K562 (cell line): ENCODE data around the gene SLC12A3. TPM values are rescaled to one million over a fixed set of nuclear protein-coding genes. Genes with fewer than 3 reads are reported as not detected.

Source experiments
- ADNP ChIP-seq: fragments of 200-800 bp; sonication (Bioruptor generic); IDR thresholded peaks from 2 replicates; pipeline ENCODE4 v1.6.1; 2016; ENCODE audit warnings: missing genetic modification characterization, missing compliant biosample characterization
- BRCA1 ChIP-seq, 2 experiments: fragments of 450-650 bp in 1 of 2; sonication (generic) in 1 of 2; formaldehyde crosslinking in 1 of 2; IDR thresholded peaks; 2 replicates each; pipeline versions ENCODE4 v1.5.0 to v1.6.1; 2017 to 2020; ENCODE audit warnings: mild to moderate bottlenecking in 1 of 2, missing genetic modification reagents in 1 of 2
- CBX1 ChIP-seq: sonication (generic); IDR thresholded peaks from 2 replicates; pipeline ENCODE4 v1.6.1; 2016; ENCODE audit warnings: antibody characterized with exemption, low read depth, mild to moderate bottlenecking
- DIDO1 ChIP-seq: fragments of 450-650 bp; IDR thresholded peaks from 2 replicates; pipeline ENCODE4 v1.6.1; 2016; ENCODE audit warnings: low read depth, missing biosample characterization, missing genetic modification characterization
- E2F1 ChIP-seq: sonication (generic); formaldehyde crosslinking; IDR thresholded peaks from 2 replicates; pipeline ENCODE4 v1.8.1; 2023; ENCODE audit warnings: mild to moderate bottlenecking, missing genetic modification reagents, moderate library complexity
- E2F5 ChIP-seq: sonication (generic); formaldehyde crosslinking; IDR thresholded peaks from 2 replicates; pipeline ENCODE4 v1.8.0; 2022; ENCODE audit warnings: mild to moderate bottlenecking, missing genetic modification reagents
- EZH2 ChIP-seq: IDR thresholded peaks from 2 replicates; pipeline ENCODE4 v1.6.1; 2012; ENCODE audit warnings: low read depth, mild to moderate bottlenecking, inconsistent platforms, low read length, borderline replicate concordance
- GATAD2A ChIP-seq: fragments of 450-650 bp; IDR thresholded peaks from 2 replicates; pipeline ENCODE4 v1.6.1; 2017
- GTF2A2 ChIP-seq: IDR thresholded peaks from 2 replicates; pipeline ENCODE4 v1.6.1; 2016; ENCODE audit warnings: mild to moderate bottlenecking, missing genetic modification characterization, missing compliant biosample characterization
- ID3 ChIP-seq, 2 experiments: fragments of 250-450 bp in 1 of 2; fragments of 450-650 bp in 1 of 2; sonication (Bioruptor Pico) in 1 of 2; IDR thresholded peaks; 2 replicates each; pipeline versions ENCODE4 v1.6.1 to v1.8.0; 2016 to 2021; ENCODE audit warnings: mild to moderate bottlenecking in 2 of 2, moderate library complexity in 2 of 2, missing compliant biosample characterization in 1 of 2, missing genetic modification characterization in 1 of 2
- KLF6 ChIP-seq: fragments of 250-450 bp; sonication (Bioruptor Pico); IDR thresholded peaks from 2 replicates; pipeline ENCODE4 v1.4.0; 2020; ENCODE audit warnings: mild to moderate bottlenecking, moderate library complexity, borderline replicate concordance
- MEF2D ChIP-seq: conservative IDR thresholded peaks from 2 replicates; pipeline ENCODE4 v1.6.1; 2016; ENCODE audit warnings: low read depth, missing genetic modification characterization, missing compliant biosample characterization
- MXI1 ChIP-seq: IDR thresholded peaks from 2 replicates; pipeline ENCODE4 v1.6.1; 2011; ENCODE audit warnings: low read depth, mild to moderate bottlenecking, improper control_type of control experiment, low read length
- NR0B1 ChIP-seq: fragments of 450-650 bp; IDR thresholded peaks from one replicate; pipeline ENCODE4 v1.6.1; 2018; ENCODE audit warnings: mild to moderate bottlenecking, moderate library complexity; ENCODE audit not compliant: partially characterized antibody
- PHF21A ChIP-seq: fragments of 450-650 bp; IDR thresholded peaks from 2 replicates; pipeline ENCODE4 v1.6.1; 2017; ENCODE audit warnings: low read depth, borderline replicate concordance
- TCF7 ChIP-seq: sonication (generic); IDR thresholded peaks from 2 replicates; pipeline ENCODE4 v1.6.1; 2016; ENCODE audit warnings: antibody characterized with exemption, borderline replicate concordance
- ZC3H4 ChIP-seq: sonication (generic); formaldehyde crosslinking; IDR thresholded peaks from 2 replicates; pipeline ENCODE4 v1.9.0; 2021; ENCODE audit warnings: missing genetic modification reagents, borderline replicate concordance
- ZFP36 ChIP-seq: fragments of 150-350 bp; IDR thresholded peaks from 2 replicates; pipeline ENCODE4 v1.6.1; 2018; ENCODE audit warnings: low read length, low read depth; ENCODE audit not compliant: partially characterized antibody
- ZHX1 ChIP-seq: fragments of 150-350 bp; conservative IDR thresholded peaks from 2 replicates; pipeline ENCODE4 v1.6.1; 2014; ENCODE audit warnings: low read length
- ZNF431 ChIP-seq: sonication (generic); formaldehyde crosslinking; IDR thresholded peaks from 2 replicates; pipeline ENCODE4 v1.8.0; 2022; ENCODE audit warnings: mild to moderate bottlenecking, missing genetic modification reagents
- ZNF699 ChIP-seq: fragments of 250-450 bp; sonication (Bioruptor Pico); IDR thresholded peaks from 2 replicates; pipeline ENCODE4 v1.8.0; 2021; ENCODE audit warnings: mild to moderate bottlenecking, moderate library complexity; ENCODE audit not compliant: insufficient replicate concordance
- polyA plus RNA-seq, 8 experiments: library from polyadenylated mRNA; depleted of rRNA in 4 of 8; stranded (reverse) in 5 of 8; unstranded in 3 of 8; fragments of >200 nt; fragmentation: Nextera tagmentation in 2 of 8; fragmentation: Illumina TruSeq in 1 of 8; extraction: Ambion mirVana in 2 of 8; extraction: Trizol in 1 of 8; gene quantifications; 2 replicates each; pipeline versions ENCODE4 v1.2.1 to v1.2.3, GENCODE V29; 2011 to 2014; ENCODE audit warnings: inconsistent platforms in 1 of 8, missing spikeins in 1 of 8
- total RNA-seq, 7 experiments: library from RNA; depleted of rRNA in 6 of 7; stranded (reverse); fragments of >200 nt in 6 of 7; fragmentation: Illumina TruSeq in 2 of 7; extraction: Trizol in 2 of 7; gene quantifications; 2 replicates each; pipeline versions ENCODE4 v1.2.1 to v1.2.3, GENCODE V29; 2011 to 2021; ENCODE audit warnings: low replicate concordance in 1 of 7

Gene SLC12A3
- total and polyA plus RNA-seq, 9 of the 15 experiments (the other 6 are each of a cell fraction or from before 2014, with no cell fraction given): not detected

- TF ChIP-seq ZC3H4 (CRISPR knock-in tag) (no peak), MXI1 (no peak), CBX1 (no peak), NR0B1 (no peak), ZFP36 (no peak), PHF21A (no peak), E2F1 (CRISPR knock-in tag) (no peak), TCF7 (no peak), ZNF431 (CRISPR knock-in tag) (no peak), BRCA1 (IDR thresholded peaks at IDR 0.05) (no peak), BRCA1 (CRISPR knock-in tag; IDR thresholded peaks at IDR 0.05) (no peak), ID3 (CRISPR knock-in tag; IDR thresholded peaks at IDR 0.05) (no peak), ID3 (tag; IDR thresholded peaks at IDR 0.05) (no peak), GATAD2A (no peak), ZHX1 (no peak), EZH2 (no peak), DIDO1 (tag) (no peak), MEF2D (tag) (no peak), KLF6 (CRISPR knock-in tag) (no peak), E2F5 (no peak), ZNF699 (CRISPR knock-in tag) (no peak), GTF2A2 (no peak), ADNP (tag) (0 out of 2 replicates have a peak, but pooled peaks have one; percentile 30)
These were observed 99.5 kb downstream of the SLC12A3 start (continued) for GRCh38 chr16:56964243-56965148.
